GM12891 (cell line): ENCODE measurements around the gene RAB40C.

Experiments used
- POLR2A ChIP-seq: IDR thresholded peaks from 2 replicates; pipeline ENCODE4 v1.6.1; 2011; ENCODE audit warnings: low read depth, low read length, control low read depth
- POLR2AphosphoS5 ChIP-seq: IDR thresholded peaks from 2 replicates; pipeline ENCODE4 v1.6.1; 2011; ENCODE audit warnings: low read depth, low read length, control low read depth

- TF ChIP-seq POLR2A (no peak), POLR2AphosphoS5 (no peak; the same call in 1 of the 2 replicates)
Measured at GRCh38 chr16:648071-648780, 58.4 kb downstream of the RAB40C start.
